HG03439 (cell line): Measurements from ENCODE around the gene PCYT1B.
"Not testable (repeated sequence)": the region's sequence is repeated elsewhere in the genome, so short reads cannot be mapped to it uniquely, and the experiment has no call there.

Experiments used
- ATAC-seq: cut with Tn5 transposase; IDR thresholded peaks from one replicate; pipeline ENCODE4 v1.9.1; 2021; ENCODE audit warnings: mild to moderate bottlenecking, moderate library complexity; ENCODE audit not compliant: unreplicated experiment

PCYT1B gene

DNA sequence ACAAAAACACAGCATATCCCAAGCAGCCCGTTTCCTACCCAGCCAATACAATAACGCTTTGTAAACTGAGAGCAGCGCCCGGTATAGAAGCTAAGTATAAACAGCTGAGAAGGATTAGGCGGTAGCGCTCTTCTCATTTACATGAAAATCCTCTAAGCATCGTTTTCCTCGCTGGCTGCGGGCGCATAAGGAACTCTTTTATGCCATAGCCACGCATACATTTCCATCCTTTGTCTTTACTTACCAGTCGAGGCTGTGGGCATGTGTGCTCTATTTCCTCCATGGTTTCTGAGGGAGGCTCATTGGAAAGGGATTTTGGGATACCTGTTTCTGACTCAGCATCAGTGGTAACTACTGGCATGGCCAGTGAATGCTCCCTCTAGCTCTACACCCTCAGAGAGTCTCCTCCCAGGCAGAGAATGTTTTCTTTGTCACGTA, 383 bp downstream of the PCYT1B start:
- no peak for ATAC-seq

DNA sequence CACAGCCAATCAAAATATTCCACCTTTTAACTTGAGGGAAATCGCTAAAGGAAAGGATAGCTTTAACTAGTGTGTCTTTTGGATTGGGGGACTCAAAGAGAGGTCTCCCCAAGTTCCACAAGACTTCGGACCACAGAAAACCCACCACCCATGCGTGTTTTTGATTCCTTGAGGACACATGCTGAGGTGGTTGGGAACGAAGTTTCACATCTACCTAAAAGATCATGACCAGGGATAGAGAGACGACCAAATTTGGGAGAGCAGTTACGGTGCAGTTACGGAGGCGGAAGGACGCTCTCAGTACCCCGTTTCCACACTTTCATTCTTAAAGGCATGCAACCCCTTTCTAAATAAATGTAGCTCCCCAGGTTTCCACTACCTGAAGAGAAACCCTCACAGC, 1.1 kb downstream of the PCYT1B start:
- ATAC-seq = no peak

DNA sequence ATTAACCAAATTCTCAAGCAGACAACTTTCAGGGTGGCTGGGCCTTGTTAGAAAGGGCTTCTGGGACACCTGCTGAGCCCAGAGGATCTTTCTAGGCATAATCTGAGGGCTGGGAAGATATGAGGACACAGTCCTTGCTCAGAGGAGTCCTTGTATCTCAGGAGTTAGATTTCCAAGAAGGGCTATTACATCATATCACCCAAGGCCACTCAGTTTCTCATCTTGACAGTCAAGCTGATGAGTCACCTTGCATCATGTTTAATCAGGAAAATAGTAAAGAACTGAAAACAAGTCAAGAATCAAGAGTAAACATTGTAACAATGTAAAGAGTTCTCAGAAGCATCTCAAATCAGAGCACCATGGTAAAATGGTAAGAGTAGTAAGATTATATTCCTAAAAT, 4.0 kb downstream of the PCYT1B start:
- ATAC-seq = no peak

DNA sequence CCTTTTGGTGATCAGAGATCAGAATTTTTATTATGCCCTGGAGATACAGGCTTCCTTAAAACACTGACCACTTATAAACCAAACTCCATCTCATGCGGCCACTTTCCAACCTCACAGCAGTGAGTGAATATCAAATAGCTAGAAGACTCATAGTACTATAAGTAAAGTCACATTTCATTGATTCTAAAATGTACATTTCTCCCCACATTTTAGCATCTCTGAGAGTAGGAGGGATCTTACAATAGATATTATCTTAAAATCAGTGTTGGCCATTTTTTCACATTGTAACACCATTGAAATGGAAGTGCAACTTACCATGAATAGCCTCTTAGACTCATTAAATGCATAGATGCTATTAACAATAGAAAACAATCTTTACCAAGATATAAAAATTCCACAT, 17.4 kb downstream of the PCYT1B start:
- no peak for ATAC-seq

GRCh38 chrX:24619647-24620046, 27.5 kb downstream of the PCYT1B start:
- ATAC-seq = no peak

GRCh38 chrX:24610516-24610915, 36.6 kb downstream of the PCYT1B start:
- no peak for ATAC-seq

- no peak for ATAC-seq
Measured at GRCh38 chrX:24607616-24608015, 39.5 kb downstream of the PCYT1B start.

DNA sequence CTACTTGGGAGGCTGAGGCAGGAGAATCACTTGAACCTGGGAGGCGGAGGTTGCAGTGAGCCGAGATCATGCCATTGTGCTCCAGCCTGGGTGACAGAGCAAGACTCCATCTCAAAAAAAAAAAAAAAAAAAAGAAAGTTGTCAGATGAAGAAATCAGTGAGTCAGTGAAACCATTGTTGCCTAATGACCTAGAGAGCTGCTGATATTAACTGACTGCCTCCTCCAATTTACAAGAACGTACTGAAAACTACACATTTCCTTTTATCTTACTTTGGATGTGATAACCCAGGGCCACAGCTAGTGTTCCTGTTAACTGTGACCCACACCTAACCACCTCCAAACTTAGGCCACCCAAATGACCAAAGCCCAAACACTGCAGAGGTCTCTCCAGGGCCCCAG, 41.2 kb downstream of the PCYT1B start:
- not testable (repeated sequence) for ATAC-seq

GRCh38 chrX:24603191-24603590, 44.0 kb downstream of the PCYT1B start:
- ATAC-seq = no peak

GRCh38 chrX:24601858-24602257, 45.3 kb downstream of the PCYT1B start:
- no peak for ATAC-seq

DNA sequence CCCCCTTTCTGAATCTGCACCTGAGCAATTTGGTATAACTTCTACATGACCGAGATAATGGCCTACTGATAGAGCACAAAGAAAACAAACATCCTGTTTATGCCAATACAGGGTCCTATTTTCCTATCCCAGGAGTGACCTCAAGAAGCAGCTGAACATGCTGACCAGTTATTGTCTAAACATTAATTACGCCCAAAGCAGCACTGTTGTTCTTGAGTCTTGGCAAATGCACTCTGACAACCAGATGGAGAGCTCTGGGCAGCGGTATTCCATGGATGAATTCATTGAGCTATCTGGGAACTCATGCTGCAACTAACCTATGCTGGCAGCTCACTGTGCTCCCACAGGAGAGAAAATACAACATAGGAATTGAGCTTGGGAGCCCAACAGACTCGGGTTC, 52.6 kb downstream of the PCYT1B start:
- no peak for ATAC-seq

DNA sequence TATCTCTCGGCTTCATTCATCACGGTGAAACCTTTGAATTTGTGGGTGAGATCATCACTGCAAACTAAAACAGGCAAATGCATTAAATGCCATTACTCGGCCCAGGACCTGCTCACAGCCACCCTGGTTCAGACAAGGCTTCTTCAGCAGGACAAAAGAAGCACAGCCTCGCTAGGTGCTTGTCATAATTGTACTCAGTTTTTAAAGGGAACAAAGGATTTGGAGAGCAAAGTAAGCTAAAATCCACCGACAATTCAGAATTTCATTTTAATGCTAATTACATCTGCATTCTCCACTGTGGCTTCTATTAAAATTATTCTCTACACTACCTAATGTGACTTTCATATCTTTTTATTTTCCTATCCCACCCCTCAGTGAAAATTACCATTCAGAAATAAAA, 57.0 kb downstream of the PCYT1B start:
- no peak for ATAC-seq

GRCh38 chrX:24577091-24577490, 70.1 kb downstream of the PCYT1B start:
- ATAC-seq = no peak

DNA sequence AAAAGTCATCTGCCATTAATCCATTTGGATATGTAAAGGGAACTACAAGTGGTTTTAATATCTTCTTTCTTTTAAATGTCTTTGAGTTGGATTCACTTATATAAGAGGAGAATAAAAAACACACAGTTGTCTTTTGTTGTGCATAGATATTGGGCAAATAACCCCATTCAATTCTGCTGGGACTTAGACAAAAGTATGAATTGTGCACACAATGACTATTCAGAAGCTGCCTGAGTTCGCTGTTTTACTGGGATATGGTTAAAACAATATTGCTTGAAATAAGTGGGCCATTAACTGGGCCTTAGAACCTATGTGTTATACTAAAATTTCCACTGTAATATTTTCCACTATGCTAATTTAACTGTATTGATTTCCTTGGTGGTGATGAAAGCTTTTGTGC, 71.7 kb downstream of the PCYT1B start:
- no peak for ATAC-seq

GRCh38 chrX:24574743-24575142, 72.4 kb downstream of the PCYT1B start:
- no peak for ATAC-seq

DNA sequence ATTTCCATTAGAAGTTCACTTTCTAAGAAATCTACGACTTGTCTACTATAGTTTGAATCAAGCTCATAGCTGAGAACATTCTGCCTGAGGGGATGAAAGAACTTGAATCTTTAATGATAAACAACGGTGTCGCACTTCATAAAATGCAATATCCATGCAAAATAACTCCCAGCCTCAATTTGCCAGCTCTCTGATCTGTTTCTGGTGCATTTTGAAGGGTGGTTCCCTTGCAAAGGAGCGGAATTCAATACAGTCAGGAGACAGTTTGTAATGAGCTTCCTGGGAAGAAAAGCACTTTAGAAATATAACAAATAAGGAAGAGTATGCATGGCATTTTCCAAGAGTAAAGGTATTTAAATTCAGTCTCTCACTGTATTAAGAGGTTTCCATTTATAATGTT, 80.0 kb downstream of the PCYT1B start:
- no peak for ATAC-seq

GRCh38 chrX:24566240-24566639, 80.9 kb downstream of the PCYT1B start:
- no peak for ATAC-seq

- ATAC-seq = no peak
Measured at GRCh38 chrX:24563291-24564010, 83.7 kb downstream of the PCYT1B start.

GRCh38 chrX:24561121-24561520, 86.0 kb downstream of the PCYT1B start:
- no peak for ATAC-seq

DNA sequence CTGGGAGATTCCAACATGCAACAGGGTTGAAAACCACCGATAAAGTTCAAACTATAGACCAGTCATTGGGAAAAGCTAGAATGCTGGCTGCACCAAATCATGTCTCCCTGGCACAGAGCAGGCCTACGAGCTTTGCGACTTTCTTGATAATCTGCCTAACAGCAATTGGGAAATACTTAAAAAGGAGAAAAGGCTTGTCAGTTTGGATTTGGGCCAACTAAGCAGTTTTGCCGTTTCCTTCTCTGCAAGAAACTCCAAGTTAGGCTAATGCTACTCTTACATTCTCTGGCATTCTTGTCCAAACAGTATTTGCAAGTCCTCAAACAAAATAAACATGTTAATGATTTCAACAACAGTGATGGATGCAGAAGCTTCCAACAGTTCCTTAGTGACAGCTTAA, 94.1 kb downstream of the PCYT1B start:
- no peak for ATAC-seq

- ATAC-seq = no peak
Measured at GRCh38 chrX:24550166-24550565, 97.0 kb downstream of the PCYT1B start.

DNA sequence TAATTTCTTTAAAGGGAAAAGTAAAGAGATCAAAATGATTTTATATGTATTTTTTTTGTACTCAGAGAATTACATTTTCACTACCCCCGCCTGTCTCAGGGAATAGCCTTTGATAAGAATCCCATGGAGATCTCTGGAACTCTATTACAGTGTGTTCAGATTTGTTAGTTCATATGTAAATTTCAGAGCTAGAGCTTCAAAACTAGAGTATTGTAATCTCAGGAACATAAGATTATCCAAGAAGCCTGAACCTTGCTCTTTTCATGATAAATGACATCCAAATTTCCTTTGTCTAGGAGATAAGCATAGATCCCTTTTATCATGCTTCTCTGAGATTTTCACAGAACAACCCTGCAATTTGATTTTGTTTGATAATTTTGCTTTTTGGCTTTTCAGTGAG, 99.2 kb downstream of the PCYT1B start:
- no peak for ATAC-seq

DNA sequence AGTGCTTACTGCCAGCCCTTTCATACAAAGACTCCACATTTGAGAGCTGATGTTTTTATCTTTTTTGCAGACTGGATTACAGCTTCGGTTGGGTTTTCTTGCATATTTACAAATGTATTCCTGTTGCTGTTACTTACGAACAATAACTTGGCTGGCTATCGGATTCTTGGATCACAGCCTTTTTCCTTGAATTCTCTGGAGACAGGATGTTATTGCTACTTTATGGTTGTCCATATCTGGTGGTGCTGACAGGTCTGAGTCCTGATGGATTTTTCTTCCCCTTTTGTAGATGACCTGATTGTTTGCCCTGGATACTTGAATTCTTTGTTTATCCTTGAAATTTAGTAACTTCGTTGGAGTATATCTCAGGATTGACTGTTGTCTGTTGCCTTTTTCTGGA, 104.4 kb downstream of the PCYT1B start:
- ATAC-seq = no peak
